DMS 273 (cell line): ENCODE data around the gene VPREB3.

Experiments used
- DNase-seq: peaks from one replicate; lab custom pipeline; 2025; ENCODE audit not compliant: unreplicated experiment; lab: John Stamatoyannopoulos, UW

VPREB3 gene

GRCh38 chr22:23704062-23704461 is 50.2 kb downstream of the VPREB3 start:
- DNase-seq, result no peak
